Mesenchymal stem cell (in vitro differentiated cells and primary cell): Measurements from ENCODE around the gene ERLIN1.

Experiments
- DNase-seq: peaks from one replicate; pipeline ENCODE4 v3.0.0-alpha.2; 2013
- H2AFZ ChIP-seq: one replicate; pipeline ENCODE4 v1.6.1; 2013; ENCODE audit warnings: low read depth, mild to moderate bottlenecking, control low read depth, inconsistent platforms, low read length, moderate library complexity
- H2AK5ac ChIP-seq: 2 replicates; pipeline ENCODE4 v1.6.1; 2013; ENCODE audit warnings: low read length, moderate library complexity, mild to moderate bottlenecking, inconsistent platforms; ENCODE audit not compliant: severe bottlenecking
- H2BK120ac ChIP-seq: one replicate; pipeline ENCODE4 v1.6.1; 2013; ENCODE audit warnings: low read depth, mild to moderate bottlenecking, inconsistent platforms, low read length, moderate library complexity
- H2BK12ac ChIP-seq, 2 experiments: one replicate each; pipeline ENCODE4 v1.6.1; 2013; ENCODE audit warnings: inconsistent platforms in 2 of 2, low read length in 2 of 2, mild to moderate bottlenecking in 2 of 2, moderate library complexity in 2 of 2, control low read depth in 1 of 2
- H2BK15ac ChIP-seq: one replicate; pipeline ENCODE4 v1.6.1; 2013; ENCODE audit warnings: mild to moderate bottlenecking, low read depth, inconsistent platforms; ENCODE audit not compliant: poor library complexity, severe bottlenecking
- H2BK5ac ChIP-seq: 2 replicates; pipeline ENCODE4 v1.6.1; 2013; ENCODE audit warnings: low read depth, mild to moderate bottlenecking, low read length, control low read depth, inconsistent platforms; ENCODE audit not compliant: poor library complexity, severe bottlenecking
- H3K14ac ChIP-seq, 2 experiments: one replicate each; pipeline ENCODE4 v1.6.1; 2013; ENCODE audit warnings: inconsistent platforms in 2 of 2, low read length in 2 of 2, control low read depth in 1 of 2, mild to moderate bottlenecking in 1 of 2, moderate library complexity in 1 of 2
- H3K18ac ChIP-seq, 2 experiments: one replicate each; pipeline ENCODE4 v1.6.1; 2013; ENCODE audit warnings: inconsistent platforms in 2 of 2, low read length in 2 of 2, control low read depth in 1 of 2, low read depth in 1 of 2, mild to moderate bottlenecking in 1 of 2
- H3K23ac ChIP-seq, 2 experiments: one replicate each; pipeline ENCODE4 v1.6.1; 2013; ENCODE audit warnings: inconsistent platforms in 2 of 2, low read length in 2 of 2, mild to moderate bottlenecking in 2 of 2, moderate library complexity in 2 of 2, control low read depth in 1 of 2
- H3K27ac ChIP-seq: 2 replicates; pipeline ENCODE4 v1.5.1; 2013; ENCODE audit warnings: mild to moderate bottlenecking, moderate library complexity, low read length, control low read depth, inconsistent platforms; ENCODE audit not compliant: poor library complexity, severe bottlenecking
- H3K27me3 ChIP-seq, 2 experiments: 2 replicates each; pipeline versions ENCODE4 v1.6.1 to v1.7.0; 2013; ENCODE audit warnings: low read length in 2 of 2, mild to moderate bottlenecking in 2 of 2, moderate library complexity in 2 of 2, control low read depth in 1 of 2, inconsistent platforms in 1 of 2; ENCODE audit not compliant: control insufficient read depth in 1 of 2, insufficient read depth in 1 of 2
- H3K36me3 ChIP-seq, 2 experiments: 2 replicates each; pipeline versions ENCODE4 v1.6.1 to v1.7.0; 2013; ENCODE audit warnings: low read length in 2 of 2, control low read depth in 1 of 2, inconsistent platforms in 1 of 2, low read depth in 1 of 2, mild to moderate bottlenecking in 1 of 2; ENCODE audit not compliant: insufficient read depth in 2 of 2, control insufficient read depth in 1 of 2
- H3K4ac ChIP-seq, 2 experiments: one replicate each; pipeline ENCODE4 v1.6.1; 2013; ENCODE audit warnings: inconsistent platforms in 2 of 2, low read length in 2 of 2, mild to moderate bottlenecking in 2 of 2, moderate library complexity in 2 of 2, control low read depth in 1 of 2, low read depth in 1 of 2
- H3K4me1 ChIP-seq: 2 replicates; pipeline ENCODE4 v1.6.1; 2013; ENCODE audit warnings: low read depth, low read length, control low read depth; ENCODE audit not compliant: control insufficient read depth, insufficient read depth
- H3K4me2 ChIP-seq: 2 replicates; pipeline ENCODE4 v1.6.1; 2013; ENCODE audit warnings: low read length, mild to moderate bottlenecking, inconsistent platforms; ENCODE audit not compliant: poor library complexity, severe bottlenecking
- H3K4me3 ChIP-seq, 2 experiments: 2 replicates each; pipeline versions ENCODE4 v1.5.1 to v1.7.0; 2013; ENCODE audit warnings: low read length in 2 of 2, mild to moderate bottlenecking in 2 of 2, control low read depth in 1 of 2, low read depth in 1 of 2; ENCODE audit not compliant: insufficient read depth in 1 of 2
- H3K79me1 ChIP-seq: replicated peaks from 2 replicates; pipeline ENCODE4 v1.6.1; 2013; ENCODE audit warnings: mild to moderate bottlenecking, control low read depth, low read length, inconsistent platforms; ENCODE audit not compliant: poor library complexity, severe bottlenecking
- H3K9ac ChIP-seq: 2 replicates; pipeline ENCODE4 v1.7.0; 2013; ENCODE audit warnings: mild to moderate bottlenecking, low read length, moderate library complexity
- H3K9me3 ChIP-seq: 2 replicates; pipeline ENCODE4 v1.7.0; 2013; ENCODE audit warnings: mild to moderate bottlenecking, low read length; ENCODE audit not compliant: control insufficient read depth
- H4K8ac ChIP-seq: one replicate; pipeline ENCODE4 v1.6.1; 2013; ENCODE audit warnings: inconsistent platforms, mild to moderate bottlenecking, low read length, moderate library complexity
- H4K91ac ChIP-seq: one replicate; pipeline ENCODE4 v1.6.1; 2013; ENCODE audit warnings: mild to moderate bottlenecking, low read length, inconsistent platforms
- WGBS: methylation state at CpG from one replicate; pipeline ENCODE4 v1.1.7; 2013; ENCODE audit warnings: mixed read lengths; 5-methylcytosine and 5-hydroxymethylcytosine counted together

ERLIN1 gene

DNA sequence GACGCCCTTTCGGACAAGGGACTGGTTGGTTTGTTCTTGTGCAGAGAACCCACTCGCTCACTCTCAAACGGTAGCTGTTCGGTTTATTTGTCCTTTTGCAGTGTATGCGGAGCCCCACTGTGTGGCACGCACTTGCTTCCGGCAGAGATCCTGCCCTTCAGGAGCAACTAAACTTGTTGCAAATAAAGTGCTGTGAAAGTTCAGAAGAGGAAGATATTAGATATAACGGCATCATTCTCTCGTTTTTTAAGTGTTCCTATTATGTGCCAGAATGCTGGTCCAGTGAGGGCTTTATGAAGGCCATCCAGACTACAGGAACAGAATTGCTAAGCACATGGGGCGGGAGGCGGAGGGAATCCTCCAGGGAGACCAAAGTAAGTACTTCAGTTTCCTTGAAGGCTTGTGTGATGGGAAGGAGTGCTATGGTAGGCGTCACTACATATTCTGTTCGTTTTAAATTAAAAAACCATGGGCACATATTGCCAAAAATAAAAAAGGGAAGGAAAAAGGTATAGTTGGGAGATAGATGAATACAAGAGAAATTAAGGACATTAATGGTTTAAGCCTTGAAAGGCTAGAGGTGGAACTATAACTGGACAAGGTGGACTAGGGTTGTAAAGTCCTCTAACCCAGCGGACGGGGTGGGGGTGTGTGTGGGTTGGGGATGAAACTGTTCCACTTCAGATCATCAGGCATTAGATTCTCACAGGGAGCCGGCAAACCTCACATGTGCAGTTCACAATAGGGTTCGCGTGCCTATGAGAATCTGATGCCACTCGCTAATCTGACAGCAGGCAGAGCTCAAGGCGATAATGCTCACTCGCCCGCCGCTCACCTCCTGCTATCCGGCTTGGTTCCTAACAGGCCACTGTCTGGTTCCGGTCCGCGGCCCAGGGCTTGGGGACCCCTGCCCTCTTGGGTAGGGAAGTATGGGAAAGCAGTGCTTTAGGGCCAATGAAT, 704 bp upstream of the ERLIN1 start:
- Histone ChIP-seq H3K9ac (peak overlapping the region; percentile 95), H2AK5ac (peak overlapping the region; percentile 8), H3K4me1 (peaks cover 6% of the 10 kb centered on the region), H3K9me3 (no peaks in the 10 kb centered on the region), H3K36me3 (peaks cover 8 to 45% of the 10 kb centered on the region in 2 experiments), H4K8ac (peak overlapping the region; percentile 81), H3K14ac (peak overlapping the region in 1 of 2 experiments; percentile 23), H2BK5ac (no peak overlapping the region), H3K4ac (peak overlapping the region; percentile 46 to 71), H2AFZ (peak overlapping the region; percentile 74), H4K91ac (peak overlapping the region; percentile 2), H3K23ac (peak overlapping the region in 1 of 2 experiments; percentile 59), H3K27ac (peak overlapping the region; percentile 75), H3K79me1 (peaks cover 10% of the 10 kb centered on the region), H2BK15ac (peak overlapping the region; percentile 60), H2BK120ac (no peak overlapping the region), H2BK12ac (peak overlapping the region in 1 of 2 experiments; percentile 63), H3K18ac (peak overlapping the region; percentile 48 to 62), H3K4me2 (peak overlapping the region; percentile 86), H3K27me3 (no peaks in the 10 kb centered on the region), H3K4me3 (peak overlapping the region; percentile 92 to 99)
- WGBS: 42% methylated on average over 28 of the region's 28 CpGs
- peak; percentile 9 for DNase-seq

DNA sequence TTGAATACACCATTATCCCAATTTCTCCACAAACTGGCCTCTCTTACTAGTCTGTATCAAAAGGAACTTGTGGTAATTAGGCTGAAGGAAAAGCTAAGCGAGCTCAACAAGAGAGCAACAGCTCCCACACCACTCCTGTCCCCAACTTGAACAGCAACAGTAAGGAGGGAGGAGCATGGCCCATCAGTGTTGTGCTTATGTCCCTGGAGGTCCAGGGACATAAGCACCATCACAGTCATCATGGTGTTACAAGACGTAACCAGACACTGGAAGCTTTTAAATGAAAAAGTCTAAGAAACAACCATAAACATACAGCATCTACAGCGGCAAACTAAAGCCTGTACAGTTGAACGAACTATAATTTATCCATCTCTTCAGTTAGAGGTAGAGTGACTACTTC, 989 bp downstream of the ERLIN1 start:
- WGBS: 30% methylated on average over 2 of the region's 4 CpGs
- Histone ChIP-seq H3K9ac (peak overlapping the region; percentile 95), H3K4me3 (peak overlapping the region in 1 of 2 experiments; percentile 99), H3K27ac (no peak overlapping the region), H3K79me1 (peaks cover 10% of the 10 kb centered on the region), H2BK5ac (no peak overlapping the region), H2AK5ac (no peak overlapping the region), H3K18ac (no peak overlapping the region), H4K91ac (no peak overlapping the region), H3K9me3 (no peaks in the 10 kb centered on the region), H3K4me2 (peak overlapping the region; percentile 87), H3K23ac (no peak overlapping the region), H3K4me1 (peaks cover 6% of the 10 kb centered on the region), H2AFZ (no peak overlapping the region), H3K36me3 (peaks cover 4 to 35% of the 10 kb centered on the region in 2 experiments), H2BK120ac (no peak overlapping the region), H3K4ac (no peak overlapping the region), H4K8ac (no peak overlapping the region), H2BK12ac (no peak overlapping the region), H2BK15ac (no peak overlapping the region), H3K14ac (no peak overlapping the region), H3K27me3 (no peaks in the 10 kb centered on the region)
- peak; percentile 46 for DNase-seq

DNA sequence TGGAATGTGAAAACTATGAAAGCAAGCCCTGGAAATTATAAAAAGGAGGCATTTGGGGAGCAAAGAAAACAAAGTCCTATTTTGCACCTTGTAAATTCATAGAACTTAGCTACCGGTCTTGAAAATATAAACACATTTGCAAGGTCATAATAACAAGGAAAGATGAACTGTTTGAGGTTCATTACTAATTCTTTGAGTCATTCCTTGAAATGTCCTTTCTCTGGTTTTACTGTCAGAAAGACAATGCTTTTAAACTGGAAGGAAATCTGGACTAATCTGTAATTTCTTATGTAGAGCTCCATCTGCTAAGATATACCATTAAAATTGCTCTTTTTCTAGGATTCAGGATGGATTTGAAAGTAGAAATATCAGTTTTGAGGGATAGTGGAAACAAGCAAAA, 1.4 kb downstream of the ERLIN1 start:
- Histone ChIP-seq H3K14ac (no peak overlapping the region), H3K36me3 (peaks cover 3 to 35% of the 10 kb centered on the region in 2 experiments), H3K27ac (no peak overlapping the region), H3K79me1 (peaks cover 12% of the 10 kb centered on the region), H3K18ac (no peak overlapping the region), H2BK5ac (no peak overlapping the region), H2BK12ac (no peak overlapping the region), H3K4me3 (peak overlapping the region in 1 of 2 experiments; percentile 99), H4K91ac (no peak overlapping the region), H3K27me3 (no peaks in the 10 kb centered on the region), H3K9me3 (no peaks in the 10 kb centered on the region), H3K9ac (peak overlapping the region; percentile 95), H3K4me2 (no peak overlapping the region), H2AFZ (no peak overlapping the region), H3K4me1 (peaks cover 6% of the 10 kb centered on the region), H2BK15ac (no peak overlapping the region), H3K4ac (no peak overlapping the region), H3K23ac (no peak overlapping the region), H4K8ac (no peak overlapping the region), H2AK5ac (no peak overlapping the region), H2BK120ac (no peak overlapping the region)
- no CpG with 5 or more reads among the region's 1 CpG for WGBS
- no peak for DNase-seq

- Histone ChIP-seq H3K4ac (no peak overlapping the region), H3K27me3 (no peaks in the 10 kb centered on the region), H3K18ac (no peak overlapping the region), H3K9ac (peak overlapping the region; percentile 4), H2AK5ac (no peak overlapping the region), H2BK15ac (no peak overlapping the region), H2BK120ac (no peak overlapping the region), H3K14ac (no peak overlapping the region), H2BK5ac (no peak overlapping the region), H3K9me3 (no peaks in the 10 kb centered on the region), H3K4me3 (peak overlapping the region in 1 of 2 experiments; percentile 12), H3K79me1 (peaks cover 14% of the 10 kb centered on the region), H3K4me1 (peaks cover 6% of the 10 kb centered on the region), H4K8ac (no peak overlapping the region), H3K23ac (no peak overlapping the region), H3K4me2 (no peak overlapping the region), H4K91ac (no peak overlapping the region), H3K36me3 (peaks cover 3 to 33% of the 10 kb centered on the region in 2 experiments), H2BK12ac (no peak overlapping the region), H3K27ac (no peak overlapping the region), H2AFZ (no peak overlapping the region)
- DNase-seq: peak; percentile 44
- 74% methylated on average over 1 of the region's 3 CpGs for WGBS
These were observed 2.3 kb downstream of the ERLIN1 start for GRCh38 chr10:100183481-100183880.
